Stimulated activated naive CD8-positive, alpha-beta T cell treated with anti-CD3 and anti-CD28 coated beads, Interleukin-15, Interleukin-2, amounts not matched to agents 100 ng/mL and 50 ng/mL, for 24 hours (primary cell): ENCODE results near the gene STK39.

Experiments used
- H3K27ac Mint-ChIP-seq: one replicate; pipeline ENCODE4 v1.8.0; 2021; ENCODE audit warnings: mild to moderate bottlenecking, mixed read lengths
- H3K27me3 Mint-ChIP-seq: one replicate; pipeline ENCODE4 v1.8.0; 2021; ENCODE audit warnings: mixed read lengths
- H3K36me3 Mint-ChIP-seq: one replicate; pipeline ENCODE4 v1.8.0; 2021; ENCODE audit warnings: low read depth, mixed read lengths
- H3K4me1 Mint-ChIP-seq: one replicate; pipeline ENCODE4 v1.8.0; 2021; ENCODE audit warnings: low read depth, mixed read lengths
- H3K4me3 Mint-ChIP-seq: one replicate; pipeline ENCODE4 v1.8.0; 2021; ENCODE audit warnings: mild to moderate bottlenecking, mixed read lengths
- H3K9me3 Mint-ChIP-seq: one replicate; pipeline ENCODE4 v1.8.0; 2021; ENCODE audit warnings: mixed read lengths

Gene STK39

DNA sequence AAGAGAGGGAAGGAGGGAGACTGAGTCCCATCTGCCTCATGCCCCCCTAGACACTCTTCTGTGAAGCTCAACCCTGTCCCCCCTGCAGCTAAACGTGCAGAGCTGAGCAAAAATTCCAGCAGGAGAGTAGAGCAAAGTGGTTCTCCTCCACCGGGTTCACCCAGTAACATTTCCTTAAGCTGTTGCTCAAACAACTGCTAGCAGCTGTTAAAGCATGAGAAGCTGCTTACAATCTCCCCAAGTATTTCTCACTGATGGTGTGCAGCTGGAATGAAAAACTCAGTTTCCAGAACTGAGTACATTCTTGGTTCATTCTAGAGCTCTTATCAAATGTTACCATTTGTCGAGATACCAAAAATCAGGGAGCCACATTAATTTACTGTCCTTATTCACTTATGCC is 92.3 kb downstream of the STK39 start:
- peaks cover 11% of the 10 kb centered on the region for H3K4me1 Mint-ChIP-seq
- peaks cover 28% of the 10 kb centered on the region for H3K36me3 Mint-ChIP-seq
- no peak overlapping the region for H3K4me3 Mint-ChIP-seq
- no peak overlapping the region for H3K27ac Mint-ChIP-seq
- H3K9me3 Mint-ChIP-seq = no peaks in the 10 kb centered on the region
- H3K27me3 Mint-ChIP-seq = no peaks in the 10 kb centered on the region

GRCh38 chr2:168152902-168153530 is 94.4 kb downstream of the STK39 start:
- Mint-ChIP-seq H3K27me3 (no peaks in the 10 kb centered on the region), H3K4me3 (no peak overlapping the region), H3K36me3 (peaks cover 29% of the 10 kb centered on the region), H3K4me1 (peaks cover 17% of the 10 kb centered on the region), H3K9me3 (no peaks in the 10 kb centered on the region), H3K27ac (no peak overlapping the region)

GRCh38 chr2:168149986-168150385 is 97.4 kb downstream of the STK39 start:
- Mint-ChIP-seq H3K27ac (no peak overlapping the region), H3K4me1 (peaks cover 9% of the 10 kb centered on the region), H3K36me3 (peaks cover 28% of the 10 kb centered on the region), H3K9me3 (no peaks in the 10 kb centered on the region), H3K27me3 (no peaks in the 10 kb centered on the region), H3K4me3 (no peak overlapping the region)

GRCh38 chr2:168149150-168149974 is 98.0 kb downstream of the STK39 start:
- H3K4me3 Mint-ChIP-seq = no peak overlapping the region
- peaks cover 32% of the 10 kb centered on the region for H3K36me3 Mint-ChIP-seq
- no peaks in the 10 kb centered on the region for H3K9me3 Mint-ChIP-seq
- no peak overlapping the region for H3K27ac Mint-ChIP-seq
- peaks cover 9% of the 10 kb centered on the region for H3K4me1 Mint-ChIP-seq
- no peaks in the 10 kb centered on the region for H3K27me3 Mint-ChIP-seq

- H3K27me3 Mint-ChIP-seq = no peaks in the 10 kb centered on the region
- no peak overlapping the region for H3K27ac Mint-ChIP-seq
- H3K36me3 Mint-ChIP-seq = peaks cover 32% of the 10 kb centered on the region
- H3K4me3 Mint-ChIP-seq = no peak overlapping the region
- no peaks in the 10 kb centered on the region for H3K9me3 Mint-ChIP-seq
- peaks cover 9% of the 10 kb centered on the region for H3K4me1 Mint-ChIP-seq
Measured at GRCh38 chr2:168147830-168148794, 99.3 kb downstream of the STK39 start.

- Mint-ChIP-seq H3K36me3 (peaks cover 24% of the 10 kb centered on the region), H3K4me1 (peaks cover 9% of the 10 kb centered on the region), H3K27ac (no peak overlapping the region), H3K4me3 (no peak overlapping the region), H3K27me3 (no peaks in the 10 kb centered on the region), H3K9me3 (no peaks in the 10 kb centered on the region)
Measured at GRCh38 chr2:168146892-168147810, 100.2 kb downstream of the STK39 start.

DNA sequence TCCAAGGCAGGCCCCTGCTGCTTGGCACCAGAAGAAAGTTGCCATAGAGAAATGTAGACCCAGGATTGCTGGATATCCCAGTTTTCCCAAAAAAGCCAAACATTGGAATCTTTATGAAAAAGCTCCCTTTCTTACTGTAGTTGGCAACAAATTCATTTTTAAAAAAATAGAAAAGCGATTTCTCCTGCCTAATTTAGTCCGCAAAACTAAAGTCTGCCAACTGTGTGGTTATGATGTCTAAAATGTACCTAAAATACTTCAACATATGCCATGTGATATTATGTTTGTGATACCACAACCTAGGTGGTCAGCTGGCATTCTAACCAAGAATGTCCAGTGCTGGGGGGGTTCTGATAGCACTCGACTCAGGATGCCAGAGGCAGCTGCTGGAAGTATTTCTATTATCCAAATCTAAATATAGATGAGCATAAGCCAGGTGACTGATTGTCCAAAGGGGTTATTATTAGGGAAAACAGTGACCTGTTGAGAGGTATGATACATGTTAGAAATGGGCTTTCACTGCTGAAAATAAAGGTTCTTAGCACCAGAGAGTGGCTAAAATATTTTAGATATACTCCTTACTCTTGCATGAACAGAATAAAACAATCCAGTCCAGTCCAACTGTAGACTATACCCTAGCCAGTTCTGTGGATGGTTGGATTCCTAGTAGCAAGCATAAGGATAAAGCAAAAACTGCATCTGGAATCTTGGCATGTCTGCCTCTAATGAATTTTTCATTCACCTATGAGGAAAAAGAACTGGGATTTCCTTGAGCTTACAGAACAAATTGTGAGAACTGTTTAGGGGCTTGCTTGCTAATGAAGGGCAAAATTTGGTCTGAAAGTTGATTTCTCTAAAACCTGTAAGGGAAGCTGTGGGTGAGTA is 101.7 kb downstream of the STK39 start:
- Mint-ChIP-seq H3K27ac (no peak overlapping the region), H3K9me3 (no peaks in the 10 kb centered on the region), H3K36me3 (peaks cover 22% of the 10 kb centered on the region), H3K4me1 (peaks cover 9% of the 10 kb centered on the region), H3K27me3 (no peaks in the 10 kb centered on the region), H3K4me3 (no peak overlapping the region)

GRCh38 chr2:168145011-168145410 is 102.4 kb downstream of the STK39 start:
- Mint-ChIP-seq H3K36me3 (peaks cover 22% of the 10 kb centered on the region), H3K4me1 (peaks cover 9% of the 10 kb centered on the region), H3K9me3 (no peaks in the 10 kb centered on the region), H3K27me3 (no peaks in the 10 kb centered on the region), H3K27ac (no peak overlapping the region), H3K4me3 (no peak overlapping the region)

GRCh38 chr2:168143813-168144212 is 103.6 kb downstream of the STK39 start:
- H3K4me3 Mint-ChIP-seq = no peak overlapping the region
- H3K27ac Mint-ChIP-seq = no peak overlapping the region
- no peaks in the 10 kb centered on the region for H3K9me3 Mint-ChIP-seq
- H3K27me3 Mint-ChIP-seq = no peaks in the 10 kb centered on the region
- H3K4me1 Mint-ChIP-seq = no peaks in the 10 kb centered on the region
- H3K36me3 Mint-ChIP-seq = peaks cover 19% of the 10 kb centered on the region

GRCh38 chr2:168140892-168141291 is 106.5 kb downstream of the STK39 start:
- no peak overlapping the region for H3K27ac Mint-ChIP-seq

GRCh38 chr2:168139852-168140251 is 107.5 kb downstream of the STK39 start:
- Mint-ChIP-seq H3K27me3 (no peaks in the 10 kb centered on the region), H3K36me3 (peaks cover 35% of the 10 kb centered on the region), H3K4me1 (peaks cover 7% of the 10 kb centered on the region), H3K9me3 (no peaks in the 10 kb centered on the region), H3K4me3 (no peak overlapping the region), H3K27ac (no peak overlapping the region)

More at GRCh38 chr2:168140892-168141291, 106.5 kb downstream of the STK39 start:
- Mint-ChIP-seq H3K4me1 (peaks cover 7% of the 10 kb centered on the region), H3K27me3 (no peaks in the 10 kb centered on the region), H3K36me3 (peaks cover 29% of the 10 kb centered on the region), H3K4me3 (no peak overlapping the region), H3K9me3 (no peaks in the 10 kb centered on the region)

DNA sequence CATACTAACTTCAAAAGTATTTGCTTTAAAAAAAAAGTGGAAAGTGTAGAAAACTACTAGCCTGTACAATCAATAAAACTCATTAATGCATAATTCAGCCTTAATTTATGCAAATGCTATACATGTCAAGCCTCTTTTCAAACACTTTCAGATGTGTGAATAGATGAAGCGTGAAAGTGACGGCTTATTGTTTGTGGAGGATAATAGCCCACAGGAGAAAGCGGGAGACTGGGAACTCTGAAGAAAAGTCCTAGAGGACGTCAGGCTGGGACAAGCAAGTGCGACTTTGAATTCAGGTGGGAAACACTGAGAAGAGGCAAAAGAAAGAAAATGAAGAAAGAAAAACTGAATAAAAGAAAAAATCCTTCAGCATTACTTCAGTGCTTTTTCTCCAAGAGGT is 108.5 kb downstream of the STK39 start:
- Mint-ChIP-seq H3K27ac (no peak overlapping the region), H3K36me3 (peaks cover 37% of the 10 kb centered on the region), H3K27me3 (no peaks in the 10 kb centered on the region), H3K4me3 (no peak overlapping the region), H3K9me3 (no peaks in the 10 kb centered on the region), H3K4me1 (peaks cover 7% of the 10 kb centered on the region)

DNA sequence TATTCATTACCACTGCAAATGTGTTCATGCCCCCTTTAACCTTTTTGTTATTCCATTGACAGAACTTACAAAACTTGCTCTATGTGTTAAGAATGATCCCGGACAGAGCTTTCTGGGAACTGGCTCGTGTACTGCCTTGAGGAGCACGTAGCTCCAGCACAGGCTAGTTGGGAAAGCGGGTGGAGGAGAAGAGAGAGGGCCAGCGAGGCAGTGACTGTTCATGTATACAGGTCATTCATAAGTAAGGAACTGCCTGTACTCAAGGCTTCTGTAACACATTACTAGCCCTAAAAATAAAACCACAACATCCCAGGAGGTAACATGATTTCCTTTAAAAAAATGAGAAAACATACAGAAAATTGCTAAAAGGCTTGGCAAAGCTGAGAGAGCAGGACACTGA is 109.0 kb downstream of the STK39 start:
- H3K9me3 Mint-ChIP-seq = no peaks in the 10 kb centered on the region
- H3K27me3 Mint-ChIP-seq = no peaks in the 10 kb centered on the region
- H3K4me3 Mint-ChIP-seq = no peak overlapping the region
- H3K27ac Mint-ChIP-seq = no peak overlapping the region
- H3K4me1 Mint-ChIP-seq = peaks cover 7% of the 10 kb centered on the region
- H3K36me3 Mint-ChIP-seq = peaks cover 37% of the 10 kb centered on the region
